ENCODE data around the gene MCF2L.

The MCF2L gene

GRCh38 chr13:113125506-113126264 is 156.7 kb downstream of the MCF2L start:
- no peaks in the 10 kb centered on the region for H3K36me3 Mint-ChIP-seq (ENCODE audit: low read depth)
- H3K4me1 Mint-ChIP-seq (ENCODE audit: low read depth), result no peaks in the 10 kb centered on the region
- H3K9me3 Mint-ChIP-seq, result no peaks in the 10 kb centered on the region
- no peak overlapping the region for H3K27ac Mint-ChIP-seq
- H3K4me3 Mint-ChIP-seq, result no peak overlapping the region
- peaks cover 28% of the 10 kb centered on the region for H3K27me3 Mint-ChIP-seq (ENCODE audit: low read depth)

- Mint-ChIP-seq H3K9me3 (no peaks in the 10 kb centered on the region), H3K27ac (no peak overlapping the region), H3K27me3 (ENCODE audit: low read depth) (peaks cover 33% of the 10 kb centered on the region), H3K4me1 (ENCODE audit: low read depth) (no peaks in the 10 kb centered on the region), H3K4me3 (no peak overlapping the region), H3K36me3 (ENCODE audit: low read depth) (no peaks in the 10 kb centered on the region)
Observed at GRCh38 chr13:113126265-113127150, 157.5 kb downstream of the MCF2L start.

GRCh38 chr13:113129480-113129879 is 160.5 kb downstream of the MCF2L start:
- Mint-ChIP-seq H3K4me3 (no peak overlapping the region), H3K4me1 (ENCODE audit: low read depth) (no peaks in the 10 kb centered on the region), H3K36me3 (ENCODE audit: low read depth) (no peaks in the 10 kb centered on the region), H3K27me3 (ENCODE audit: low read depth) (peaks cover 60% of the 10 kb centered on the region), H3K27ac (no peak overlapping the region), H3K9me3 (peaks cover 3% of the 10 kb centered on the region)

- Mint-ChIP-seq H3K4me1 (ENCODE audit: low read depth) (no peaks in the 10 kb centered on the region), H3K4me3 (no peak overlapping the region), H3K27me3 (ENCODE audit: low read depth) (peaks cover 60% of the 10 kb centered on the region), H3K36me3 (ENCODE audit: low read depth) (no peaks in the 10 kb centered on the region), H3K27ac (no peak overlapping the region), H3K9me3 (peaks cover 3% of the 10 kb centered on the region)
Observed at GRCh38 chr13:113129921-113130750, 161.1 kb downstream of the MCF2L start.

GRCh38 chr13:113135281-113135760 is 166.3 kb downstream of the MCF2L start:
- Mint-ChIP-seq H3K4me1 (ENCODE audit: low read depth) (no peaks in the 10 kb centered on the region), H3K36me3 (ENCODE audit: low read depth) (no peaks in the 10 kb centered on the region), H3K9me3 (peaks cover 3% of the 10 kb centered on the region), H3K27ac (no peak overlapping the region), H3K27me3 (ENCODE audit: low read depth) (peaks cover 48% of the 10 kb centered on the region), H3K4me3 (no peak overlapping the region)

- Mint-ChIP-seq H3K4me3 (no peak overlapping the region), H3K9me3 (peaks cover 3% of the 10 kb centered on the region), H3K4me1 (ENCODE audit: low read depth) (no peaks in the 10 kb centered on the region), H3K36me3 (ENCODE audit: low read depth) (no peaks in the 10 kb centered on the region), H3K27me3 (ENCODE audit: low read depth) (peaks cover 33% of the 10 kb centered on the region), H3K27ac (no peak overlapping the region)
Observed at GRCh38 chr13:113137691-113138298, 168.8 kb downstream of the MCF2L start.

GRCh38 chr13:113138792-113139551 is 170.0 kb downstream of the MCF2L start:
- Mint-ChIP-seq H3K27me3 (ENCODE audit: low read depth) (peaks cover 21% of the 10 kb centered on the region), H3K36me3 (ENCODE audit: low read depth) (no peaks in the 10 kb centered on the region), H3K9me3 (no peaks in the 10 kb centered on the region), H3K27ac (no peak overlapping the region), H3K4me1 (ENCODE audit: low read depth) (no peaks in the 10 kb centered on the region), H3K4me3 (no peak overlapping the region)

- Mint-ChIP-seq H3K4me1 (ENCODE audit: low read depth) (no peaks in the 10 kb centered on the region), H3K27ac (no peak overlapping the region), H3K36me3 (ENCODE audit: low read depth) (no peaks in the 10 kb centered on the region), H3K4me3 (no peak overlapping the region), H3K9me3 (no peaks in the 10 kb centered on the region), H3K27me3 (ENCODE audit: low read depth) (peaks cover 16% of the 10 kb centered on the region)
Observed at GRCh38 chr13:113139577-113139976, 170.6 kb downstream of the MCF2L start.

- H3K27me3 Mint-ChIP-seq (ENCODE audit: low read depth), result peaks cover 12% of the 10 kb centered on the region
- H3K9me3 Mint-ChIP-seq, result no peaks in the 10 kb centered on the region
- no peaks in the 10 kb centered on the region for H3K36me3 Mint-ChIP-seq (ENCODE audit: low read depth)
- no peaks in the 10 kb centered on the region for H3K4me1 Mint-ChIP-seq (ENCODE audit: low read depth)
- no peak overlapping the region for H3K27ac Mint-ChIP-seq
- no peak overlapping the region for H3K4me3 Mint-ChIP-seq
Observed at GRCh38 chr13:113140677-113141600, 171.9 kb downstream of the MCF2L start.

GRCh38 chr13:113141601-113141970 is 172.6 kb downstream of the MCF2L start:
- H3K4me1 Mint-ChIP-seq (ENCODE audit: low read depth), result no peaks in the 10 kb centered on the region
- H3K4me3 Mint-ChIP-seq, result no peak overlapping the region
- H3K27ac Mint-ChIP-seq, result no peak overlapping the region
- peaks cover 11% of the 10 kb centered on the region for H3K27me3 Mint-ChIP-seq (ENCODE audit: low read depth)
- H3K36me3 Mint-ChIP-seq (ENCODE audit: low read depth), result no peaks in the 10 kb centered on the region
- H3K9me3 Mint-ChIP-seq, result no peaks in the 10 kb centered on the region

- H3K4me3 Mint-ChIP-seq, result no peak overlapping the region
- H3K9me3 Mint-ChIP-seq, result no peaks in the 10 kb centered on the region
- H3K4me1 Mint-ChIP-seq (ENCODE audit: low read depth), result no peaks in the 10 kb centered on the region
- peaks cover 10% of the 10 kb centered on the region for H3K27me3 Mint-ChIP-seq (ENCODE audit: low read depth)
- H3K27ac Mint-ChIP-seq, result no peak overlapping the region
- no peaks in the 10 kb centered on the region for H3K36me3 Mint-ChIP-seq (ENCODE audit: low read depth)
Observed at GRCh38 chr13:113142876-113143275, 173.9 kb downstream of the MCF2L start.

GRCh38 chr13:113143466-113144254 is 174.6 kb downstream of the MCF2L start:
- no peaks in the 10 kb centered on the region for H3K9me3 Mint-ChIP-seq
- H3K27ac Mint-ChIP-seq, result no peak overlapping the region
- H3K4me1 Mint-ChIP-seq (ENCODE audit: low read depth), result no peaks in the 10 kb centered on the region
- H3K36me3 Mint-ChIP-seq (ENCODE audit: low read depth), result no peaks in the 10 kb centered on the region
- H3K27me3 Mint-ChIP-seq (ENCODE audit: low read depth), result peaks cover 9% of the 10 kb centered on the region
- no peak overlapping the region for H3K4me3 Mint-ChIP-seq
